PC-9 (cell line): ENCODE data around the gene IGF2R. TPM values are rescaled to one million over a fixed set of nuclear protein-coding genes. Genes with fewer than 3 reads are reported as not detected.
"Not testable (repeated sequence)": the region's sequence is repeated elsewhere in the genome, so short reads cannot be mapped to it uniquely, and the experiment has no call there.

Experiments
- BruUV-seq: library from RNA; stranded (reverse); fragments of 400-500 nt; replicated peaks from 2 replicates; lab custom pipeline; 2021; lab: Mats Ljungman, UMichigan
- CTCF ChIA-PET: fragments of 300-600 bp; sonication (Branson Sonifier 250); formaldehyde crosslinking; loops from one replicate; lab custom pipeline; 2022; ENCODE audit warnings: antibody characterized with exemption; lab: Charles Lee
- POLR2A ChIA-PET: fragments of 300-600 bp; sonication (Branson Sonifier 250); formaldehyde crosslinking; loops from one replicate; lab custom pipeline; 2022; ENCODE audit warnings: antibody characterized with exemption; ENCODE audit not compliant: unreplicated experiment; lab: Charles Lee
- DNase-seq, 2 experiments: peaks; one replicate each; pipeline versions ENCODE4 v3.0.0 to v3.0.0-alpha.2; 2015 to 2022; ENCODE audit warnings: mixed read lengths in 1 of 2
- H2AFZ ChIP-seq: fragments of 200-600 bp; sonication (generic); 2 replicates; pipeline ENCODE4 v1.8.1; 2017; ENCODE audit warnings: antibody characterized with exemption
- H3F3A ChIP-seq: fragments of 200-600 bp; sonication (generic); 2 replicates; pipeline ENCODE4 v1.8.1; 2017; ENCODE audit warnings: antibody characterized with exemption, mild to moderate bottlenecking, low read depth; ENCODE audit not compliant: insufficient read depth
- H3K27ac ChIP-seq: fragments of 200-600 bp; sonication (generic); 2 replicates; pipeline ENCODE4 v1.6.1; 2016; ENCODE audit warnings: mixed run types
- H3K27me3 ChIP-seq: fragments of 200-600 bp; sonication (generic); 2 replicates; pipeline ENCODE4 v1.6.1; 2016; ENCODE audit warnings: low read depth, mixed run types; ENCODE audit not compliant: insufficient read depth
- H3K36me3 ChIP-seq: fragments of 200-600 bp; sonication (generic); 2 replicates; pipeline ENCODE4 v1.6.1; 2016; ENCODE audit warnings: low read depth, mixed run types
- H3K4me1 ChIP-seq: fragments of 200-600 bp; sonication (generic); replicated peaks from 2 replicates; pipeline ENCODE4 v1.6.1; 2016; ENCODE audit warnings: mixed run types; ENCODE audit not compliant: insufficient read depth
- H3K4me2 ChIP-seq: fragments of 200-600 bp; sonication (generic); 2 replicates; pipeline ENCODE4 v1.6.1; 2017; ENCODE audit warnings: mixed run types
- H3K4me3 ChIP-seq: fragments of 200-600 bp; sonication (generic); 2 replicates; pipeline ENCODE4 v1.6.1; 2016; ENCODE audit warnings: mixed run types
- H3K79me2 ChIP-seq: fragments of 200-600 bp; sonication (generic); 2 replicates; pipeline ENCODE4 v1.6.1; 2017; ENCODE audit warnings: low read depth, mixed run types
- H3K9me2 ChIP-seq: fragments of 200-600 bp; sonication (generic); 2 replicates; pipeline ENCODE4 v1.8.1; 2017; ENCODE audit warnings: mild to moderate bottlenecking; ENCODE audit not compliant: insufficient read depth
- H3K9me3 ChIP-seq: fragments of 200-600 bp; sonication (generic); 2 replicates; pipeline ENCODE4 v1.8.1; 2016; ENCODE audit warnings: low read depth; ENCODE audit not compliant: insufficient read depth
- H4K20me1 ChIP-seq: fragments of 200-600 bp; sonication (generic); 2 replicates; pipeline ENCODE4 v1.8.1; 2017; ENCODE audit not compliant: insufficient read depth
- EZH2 ChIP-seq: fragments of 200-600 bp; sonication (generic); IDR thresholded peaks from 2 replicates; pipeline ENCODE4 v1.8.0; 2017; ENCODE audit warnings: antibody characterized with exemption, low read depth
- intact Hi-C: fragments of 100-400 bp; cut with micrococcal nuclease; formaldehyde crosslinking; loops from one replicate; pipeline ENCODE4 v1.10.0; 2022; ENCODE audit not compliant: unreplicated experiment
- total RNA-seq: library from RNA; stranded (reverse); gene quantifications from 2 replicates; pipeline ENCODE4 v1.2.3, GENCODE V29; 2021
- TF ChIP-seq, protein P1 (sequence below): fragments of 200-600 bp; sonication (generic); conservative IDR thresholded peaks from 2 replicates; pipeline ENCODE4 v1.6.1; 2017; ENCODE audit warnings: mixed run types, antibody characterized with exemption, mild to moderate bottlenecking, moderate library complexity

The IGF2R gene
- total RNA-seq, 1 experiment from 2014 or later = 53.1 TPM

DNA sequence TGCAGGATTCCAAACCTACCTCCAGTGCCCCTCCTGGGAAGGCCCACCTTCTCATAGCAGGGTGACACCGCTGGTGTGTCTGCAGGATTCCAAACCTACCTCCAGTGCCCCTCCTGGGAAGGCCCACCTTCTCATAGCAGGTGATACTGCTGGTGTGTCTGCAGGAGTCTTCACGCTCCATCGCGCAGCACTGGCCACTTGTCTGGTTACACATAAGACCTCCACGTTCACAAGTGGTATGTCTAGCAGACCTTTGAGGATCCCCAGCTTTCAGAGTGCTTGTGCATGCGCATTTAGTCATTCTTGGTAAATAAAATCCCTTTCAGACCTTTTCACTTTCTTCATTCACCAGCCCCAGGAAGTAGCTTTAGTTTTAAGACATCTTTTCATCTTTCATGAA is 123.3 kb downstream of the IGF2R start:
- H3K4me2 ChIP-seq, H3K9me2 ChIP-seq, H2AFZ ChIP-seq, intact Hi-C loops, H3K27me3 ChIP-seq, DNase-seq, BruUV-seq, H3K4me1 ChIP-seq, H3K9me3 ChIP-seq, H3K4me3 ChIP-seq, H4K20me1 ChIP-seq, H3K79me2 ChIP-seq, CTCF ChIA-PET, H3K27ac ChIP-seq, H3F3A ChIP-seq, POLR2A ChIA-PET: not testable (repeated sequence)
- H3K36me3 ChIP-seq = peaks cover 12% of the 10 kb centered on the region; the same call in 1 of the 2 replicates

DNA sequence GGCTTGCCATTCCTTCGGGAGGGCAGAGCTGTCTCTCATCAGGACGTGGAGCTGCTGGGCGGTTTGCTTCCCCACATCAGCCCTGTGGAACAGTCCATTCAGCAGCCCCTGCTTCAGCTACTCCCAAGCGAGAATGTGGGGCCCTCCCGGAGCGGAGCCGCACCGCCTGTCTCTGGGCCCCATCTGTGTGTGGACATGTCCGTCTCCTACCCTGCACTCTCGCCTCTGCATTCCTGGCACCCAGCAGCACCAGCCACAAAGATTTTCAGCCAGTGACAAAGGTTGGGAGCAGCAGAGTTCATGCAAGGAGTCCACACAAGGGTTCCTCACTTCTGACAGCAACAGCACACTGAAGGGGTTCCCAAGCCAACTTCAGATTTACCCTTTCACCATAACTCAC is 123.7 kb downstream of the IGF2R start:
- no peaks in the 10 kb centered on the region for H3K4me1 ChIP-seq
- no peaks in the 10 kb centered on the region for H3F3A ChIP-seq
- ChIA-PET POLR2A (no interaction called here), CTCF (no interaction called here)
- H3K4me3 ChIP-seq = no peak overlapping the region
- no peak for DNase-seq
- no peaks in the 10 kb centered on the region for H3K9me3 ChIP-seq
- H3K36me3 ChIP-seq = peaks cover 12% of the 10 kb centered on the region; the same call in 1 of the 2 replicates
- peaks cover 3% of the 10 kb centered on the region; the same call in 1 of the 2 replicates for H4K20me1 ChIP-seq
- H3K27ac ChIP-seq = no peak overlapping the region
- BruUV-seq = no TSS peak
- H3K27me3 ChIP-seq = no peaks in the 10 kb centered on the region
- H2AFZ ChIP-seq = no peak overlapping the region
- TF ChIP-seq, protein P1, sequence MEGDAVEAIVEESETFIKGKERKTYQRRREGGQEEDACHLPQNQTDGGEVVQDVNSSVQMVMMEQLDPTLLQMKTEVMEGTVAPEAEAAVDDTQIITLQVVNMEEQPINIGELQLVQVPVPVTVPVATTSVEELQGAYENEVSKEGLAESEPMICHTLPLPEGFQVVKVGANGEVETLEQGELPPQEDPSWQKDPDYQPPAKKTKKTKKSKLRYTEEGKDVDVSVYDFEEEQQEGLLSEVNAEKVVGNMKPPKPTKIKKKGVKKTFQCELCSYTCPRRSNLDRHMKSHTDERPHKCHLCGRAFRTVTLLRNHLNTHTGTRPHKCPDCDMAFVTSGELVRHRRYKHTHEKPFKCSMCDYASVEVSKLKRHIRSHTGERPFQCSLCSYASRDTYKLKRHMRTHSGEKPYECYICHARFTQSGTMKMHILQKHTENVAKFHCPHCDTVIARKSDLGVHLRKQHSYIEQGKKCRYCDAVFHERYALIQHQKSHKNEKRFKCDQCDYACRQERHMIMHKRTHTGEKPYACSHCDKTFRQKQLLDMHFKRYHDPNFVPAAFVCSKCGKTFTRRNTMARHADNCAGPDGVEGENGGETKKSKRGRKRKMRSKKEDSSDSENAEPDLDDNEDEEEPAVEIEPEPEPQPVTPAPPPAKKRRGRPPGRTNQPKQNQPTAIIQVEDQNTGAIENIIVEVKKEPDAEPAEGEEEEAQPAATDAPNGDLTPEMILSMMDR = no peak
- no peak for TF ChIP-seq EZH2
- H3K4me2 ChIP-seq = no peak overlapping the region
- H3K79me2 ChIP-seq = no peaks in the 10 kb centered on the region
- intact Hi-C loops = no loop called here
- no peaks in the 10 kb centered on the region for H3K9me2 ChIP-seq

DNA sequence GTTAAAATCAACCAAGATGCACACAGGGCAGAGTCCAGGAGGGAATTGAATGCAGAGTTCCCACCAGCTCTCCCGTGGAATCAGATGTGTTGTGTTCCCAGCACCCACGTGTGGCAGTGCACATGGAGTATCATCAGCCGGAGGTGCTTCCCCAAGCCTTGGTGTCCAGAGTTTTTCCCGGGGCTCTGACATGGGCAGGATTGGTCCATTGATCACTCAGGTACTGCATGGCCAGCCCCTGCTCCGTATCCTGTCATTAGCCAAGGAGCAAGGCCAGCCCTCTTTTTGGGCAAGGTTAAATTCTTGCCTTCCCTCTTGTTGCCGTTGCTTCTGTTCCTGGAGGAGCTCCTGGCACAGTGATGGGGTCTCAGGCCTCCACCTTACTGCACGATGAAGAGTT is 124.2 kb downstream of the IGF2R start:
- Histone ChIP-seq H3F3A (no peaks in the 10 kb centered on the region), H3K79me2 (no peaks in the 10 kb centered on the region), H3K36me3 (peaks cover 14% of the 10 kb centered on the region; the same call in 1 of the 2 replicates), H2AFZ (no peak overlapping the region), H4K20me1 (peaks cover 3% of the 10 kb centered on the region; the same call in 1 of the 2 replicates), H3K4me1 (no peaks in the 10 kb centered on the region), H3K4me3 (no peak overlapping the region), H3K27me3 (no peaks in the 10 kb centered on the region), H3K27ac (no peak overlapping the region), H3K9me3 (no peaks in the 10 kb centered on the region), H3K9me2 (no peaks in the 10 kb centered on the region), H3K4me2 (no peak overlapping the region)
- ChIA-PET CTCF (no interaction called here), POLR2A (no interaction called here)
- DNase-seq = no peak
- BruUV-seq = no TSS peak
- intact Hi-C loops = no loop called here
- TF ChIP-seq, protein P1 = no peak
- TF ChIP-seq EZH2 = no peak

DNA sequence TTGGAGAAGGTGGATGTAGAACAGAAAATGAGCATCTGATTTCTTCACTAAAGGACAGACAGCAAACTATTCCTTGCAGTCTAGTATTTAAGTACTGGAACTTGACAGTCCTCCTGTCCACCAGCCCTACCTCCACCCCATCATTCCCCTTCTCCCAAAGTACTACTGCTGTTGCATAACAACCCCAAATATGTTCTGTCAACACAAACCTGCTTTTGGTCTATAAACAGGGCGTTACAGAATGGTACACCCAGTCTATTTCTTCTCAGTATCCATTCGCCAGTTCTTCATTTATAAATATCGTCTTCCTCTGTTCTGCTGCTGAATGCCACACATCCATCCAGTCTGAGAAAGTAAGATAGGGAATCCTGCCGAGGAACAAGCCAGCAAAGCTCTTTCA is 125.1 kb downstream of the IGF2R start:
- TF ChIP-seq, protein P1 = no peak
- no peak for TF ChIP-seq EZH2
- intact Hi-C loops = no loop called here
- H3K79me2 ChIP-seq = no peaks in the 10 kb centered on the region
- no peaks in the 10 kb centered on the region for H3K9me3 ChIP-seq
- no peaks in the 10 kb centered on the region for H3K27me3 ChIP-seq
- no peak overlapping the region for H2AFZ ChIP-seq
- H3K4me1 ChIP-seq = no peaks in the 10 kb centered on the region
- peaks cover 3% of the 10 kb centered on the region; the same call in 1 of the 2 replicates for H4K20me1 ChIP-seq
- no peaks in the 10 kb centered on the region for H3K9me2 ChIP-seq
- peaks cover 16% of the 10 kb centered on the region; the same call in 1 of the 2 replicates for H3K36me3 ChIP-seq
- H3F3A ChIP-seq = no peaks in the 10 kb centered on the region
- ChIA-PET CTCF (no interaction called here), POLR2A (no interaction called here)
- H3K4me3 ChIP-seq = no peak overlapping the region
- H3K4me2 ChIP-seq = no peak overlapping the region
- no peak overlapping the region for H3K27ac ChIP-seq
- no TSS peak for BruUV-seq
- no peak for DNase-seq
